CD1c-positive myeloid dendritic cell (primary cell): Measurements from ENCODE around the gene TMEM176A.
"Not testable (repeated sequence)": the region's sequence is repeated elsewhere in the genome, so short reads cannot be mapped to it uniquely, and the experiment has no call there.

ENCODE experiments used
- DNase-seq: peaks from one replicate; pipeline ENCODE4 v3.0.0-alpha.2; 2016; ENCODE audit errors: extremely low spot score

TMEM176A gene

GRCh38 chr7:150788474-150789269 is 11.9 kb upstream of the TMEM176A start:
- DNase-seq = peak; percentile 13

- no peak for DNase-seq
Measured at GRCh38 chr7:150790416-150791075, 10.0 kb upstream of the TMEM176A start.

GRCh38 chr7:150791304-150791703 is 9.3 kb upstream of the TMEM176A start:
- no peak for DNase-seq

GRCh38 chr7:150791746-150792452 is 8.7 kb upstream of the TMEM176A start:
- no peak for DNase-seq

- DNase-seq = no peak
Measured at GRCh38 chr7:150793569-150794238, 6.9 kb upstream of the TMEM176A start.

- DNase-seq = no peak
Measured at GRCh38 chr7:150797661-150798060, 2.9 kb upstream of the TMEM176A start.

- no peak for DNase-seq
Measured at GRCh38 chr7:150799156-150799555, 1.4 kb upstream of the TMEM176A start.

- DNase-seq = no peak
Measured at GRCh38 chr7:150799741-150800580, 608 bp upstream of the TMEM176A start, which contains the start of gene TMEM176B. Gene TMEM176B (minus strand): TSS chr7:150800364. CDS start chr7:150796569, 3,795 bp downstream.

- peak; percentile 30 for DNase-seq
Measured at GRCh38 chr7:150801242-150801945, 825 bp downstream of the TMEM176A start.

GRCh38 chr7:150801946-150802771 is 1.6 kb downstream of the TMEM176A start:
- DNase-seq = no peak

- no peak for DNase-seq
Measured at GRCh38 chr7:150803161-150803860, 2.7 kb downstream of the TMEM176A start.

- no peak for DNase-seq
Measured at GRCh38 chr7:150804802-150805201, 4.2 kb downstream of the TMEM176A start.

GRCh38 chr7:150805864-150806263 is 5.3 kb downstream of the TMEM176A start:
- no peak for DNase-seq

GRCh38 chr7:150806454-150806853 is 5.9 kb downstream of the TMEM176A start:
- DNase-seq = no peak

- DNase-seq = no peak
Measured at GRCh38 chr7:150806863-150807262, 6.3 kb downstream of the TMEM176A start.

GRCh38 chr7:150807616-150808438 is 7.3 kb downstream of the TMEM176A start:
- not testable (repeated sequence) for DNase-seq

- no peak for DNase-seq
Measured at GRCh38 chr7:150814328-150815001, 13.9 kb downstream of the TMEM176A start.
